GM23248 (cell line): Measurements from ENCODE around the gene LHFPL2.

Experiments
- EZH2 ChIP-seq: fragments of 200-600 bp; sonication (generic); IDR thresholded peaks from 2 replicates; pipeline ENCODE4 v1.6.1; 2018; ENCODE audit warnings: antibody characterized with exemption, mild to moderate bottlenecking; ENCODE audit not compliant: insufficient read depth, poor library complexity, severe bottlenecking
- EZH2phosphoT487 ChIP-seq: fragments of 200-600 bp; sonication (generic); IDR thresholded peaks from 2 replicates; pipeline ENCODE4 v1.6.1; 2018; ENCODE audit warnings: antibody characterized with exemption, moderate library complexity, mild to moderate bottlenecking, low read depth; ENCODE audit not compliant: insufficient read depth

GRCh38 chr5:78568212-78568611, 80.4 kb downstream of the LHFPL2 start:
- TF ChIP-seq EZH2phosphoT487: no peak
- no peak for TF ChIP-seq EZH2
